ENCODE measurements around the gene NME7.
"Not testable (repeated sequence)": the region's sequence is repeated elsewhere in the genome, so short reads cannot be mapped to it uniquely, and the experiment has no call there.

Gene NME7

GRCh38 chr1:169340882-169341281 is 26.7 kb downstream of the NME7 start:
- no peak for DNase-seq (ENCODE audit: low read depth)

- DNase-seq (ENCODE audit: low read depth), result no peak
These were observed 27.8 kb downstream of the NME7 start for GRCh38 chr1:169339773-169340172.

GRCh38 chr1:169338617-169339016 is 29.0 kb downstream of the NME7 start:
- DNase-seq (ENCODE audit: low read depth), result no peak

- not testable (repeated sequence) for DNase-seq (ENCODE audit: low read depth)
These were observed 30.5 kb downstream of the NME7 start for GRCh38 chr1:169336947-169337715.

GRCh38 chr1:169334727-169335126 is 32.9 kb downstream of the NME7 start:
- not testable (repeated sequence) for DNase-seq (ENCODE audit: low read depth)

- DNase-seq (ENCODE audit: low read depth), result no peak
These were observed 36.7 kb downstream of the NME7 start for GRCh38 chr1:169330927-169331326.

GRCh38 chr1:169329383-169329782 is 38.2 kb downstream of the NME7 start:
- DNase-seq (ENCODE audit: low read depth), result no peak

GRCh38 chr1:169327875-169328274 is 39.7 kb downstream of the NME7 start:
- DNase-seq (ENCODE audit: low read depth), result no peak

- DNase-seq (ENCODE audit: low read depth), result peak; percentile 76
These were observed 40.7 kb downstream of the NME7 start for GRCh38 chr1:169326956-169327268.

- no peak for DNase-seq (ENCODE audit: low read depth)
These were observed 41.2 kb downstream of the NME7 start for GRCh38 chr1:169326261-169326955.

GRCh38 chr1:169325117-169325516 is 42.5 kb downstream of the NME7 start:
- no peak for DNase-seq (ENCODE audit: low read depth)

GRCh38 chr1:169322138-169322537 is 45.5 kb downstream of the NME7 start:
- no peak for DNase-seq (ENCODE audit: low read depth)

GRCh38 chr1:169321539-169321938 is 46.1 kb downstream of the NME7 start:
- DNase-seq (ENCODE audit: low read depth), result peak; percentile 81

- DNase-seq (ENCODE audit: low read depth), result no peak
These were observed 48.9 kb downstream of the NME7 start for GRCh38 chr1:169318536-169319244.

- no peak for DNase-seq (ENCODE audit: low read depth)
These were observed 51.0 kb downstream of the NME7 start for GRCh38 chr1:169316556-169316955.

- peak; percentile 98 for DNase-seq (ENCODE audit: low read depth)
These were observed 55.3 kb downstream of the NME7 start for GRCh38 chr1:169312084-169312954.

- no peak for DNase-seq (ENCODE audit: low read depth)
These were observed 58.1 kb downstream of the NME7 start for GRCh38 chr1:169309178-169310166.

- DNase-seq (ENCODE audit: low read depth), result no peak
These were observed 59.1 kb downstream of the NME7 start for GRCh38 chr1:169308313-169309039.

- DNase-seq (ENCODE audit: low read depth), result no peak
These were observed 60.4 kb downstream of the NME7 start for GRCh38 chr1:169307176-169307575.

GRCh38 chr1:169305948-169306347 is 61.6 kb downstream of the NME7 start:
- DNase-seq (ENCODE audit: low read depth), result no peak
